ENCODE data around the gene HOXC5. TPM values are rescaled to one million over a fixed set of nuclear protein-coding genes. Genes with fewer than 3 reads are reported as not detected.

HOXC5 gene
- total and polyA plus RNA-seq, 4 donors = 3.8 to 3.9 TPM; not detected in 2

- DNase-seq (peak; percentile 45 to 87), ATAC-seq (ENCODE audit: low FRiP score) (peak; percentile 62)
- H3K27me3 ChIP-seq (ENCODE audit: control insufficient read depth in 1 of 2, insufficient read depth in 2 of 2, low read length in 1 of 2) = no peaks in the 10 kb centered on the region
- no peak overlapping the region for H3K4me3 ChIP-seq (ENCODE audit: low read length in 2 of 2)
- no peaks in the 10 kb centered on the region for H3K9me3 ChIP-seq (ENCODE audit: control insufficient read depth, low read length)
- WGBS, 2 donors = 52 to 64% methylated on average over 28 to 31 of the region's 31 CpGs
- H3K27ac ChIP-seq (ENCODE audit: low read depth in 1 of 2, low read length in 2 of 2) = no peak overlapping the region
- intact Hi-C loops (cut with DNase I) = loop anchor here in 1 of 2 donors (5.0 kb wide), 1 partner anchor 202 kb away; no protein-coding TSS in a partner anchor
- H3K36me3 ChIP-seq (ENCODE audit: control insufficient read depth in 1 of 2, insufficient read depth in 2 of 2, low read length in 1 of 2) = no peaks in the 10 kb centered on the region
- no peaks in the 10 kb centered on the region for H3K4me1 ChIP-seq (ENCODE audit: control insufficient read depth in 1 of 2, insufficient read depth in 2 of 2, low read length in 2 of 2)
Measured at GRCh38 chr12:54004841-54005530, 27.9 kb upstream of the HOXC5 start.

- no peak overlapping the region for H3K27ac ChIP-seq (ENCODE audit: low read depth in 1 of 2, low read length in 2 of 2)
- H3K4me3 ChIP-seq (ENCODE audit: low read length in 2 of 2) = no peak overlapping the region
- ATAC-seq (ENCODE audit: low FRiP score) (no peak), DNase-seq (peak; percentile 41 to 80)
- H3K36me3 ChIP-seq (ENCODE audit: control insufficient read depth in 1 of 2, insufficient read depth in 2 of 2, low read length in 1 of 2) = no peaks in the 10 kb centered on the region
- no peaks in the 10 kb centered on the region for H3K9me3 ChIP-seq (ENCODE audit: control insufficient read depth, low read length)
- no peaks in the 10 kb centered on the region for H3K4me1 ChIP-seq (ENCODE audit: control insufficient read depth in 1 of 2, insufficient read depth in 2 of 2, low read length in 2 of 2)
- 14 to 16% methylated on average over 26 of the region's 26 CpGs for WGBS, 2 donors
- H3K27me3 ChIP-seq (ENCODE audit: control insufficient read depth in 1 of 2, insufficient read depth in 2 of 2, low read length in 1 of 2) = no peaks in the 10 kb centered on the region
- intact Hi-C loops (cut with DNase I) = loop anchor here in 1 of 2 donors (5.0 kb wide), 1 partner anchor 202 kb away; no protein-coding TSS in a partner anchor
Measured at GRCh38 chr12:54005531-54005852, 27.4 kb upstream of the HOXC5 start.

- ATAC-seq (ENCODE audit: low FRiP score) = peak; percentile 92
- no peaks in the 10 kb centered on the region for H3K4me1 ChIP-seq (ENCODE audit: control insufficient read depth in 1 of 2, insufficient read depth in 2 of 2, low read length in 2 of 2)
- no peak overlapping the region for H3K4me3 ChIP-seq (ENCODE audit: low read length in 2 of 2)
- WGBS, 2 donors = 21 to 24% methylated on average over 39 of the region's 39 CpGs
- peak; percentile 89 to 98 for DNase-seq
- intact Hi-C loops (cut with DNase I) = loop anchor here (1.0 to 5.0 kb wide), 2 partner anchors 195 to 201 kb away; no protein-coding TSS in a partner anchor
- no peaks in the 10 kb centered on the region for H3K36me3 ChIP-seq (ENCODE audit: control insufficient read depth in 1 of 2, insufficient read depth in 2 of 2, low read length in 1 of 2)
- no peak overlapping the region for H3K27ac ChIP-seq (ENCODE audit: low read depth in 1 of 2, low read length in 2 of 2)
- H3K9me3 ChIP-seq (ENCODE audit: control insufficient read depth, low read length) = no peaks in the 10 kb centered on the region
- no peaks in the 10 kb centered on the region for H3K27me3 ChIP-seq (ENCODE audit: control insufficient read depth in 1 of 2, insufficient read depth in 2 of 2, low read length in 1 of 2)
Measured at GRCh38 chr12:54005853-54006558, 26.8 kb upstream of the HOXC5 start.

GRCh38 chr12:54006559-54007220 lies 26.2 kb upstream of the HOXC5 start:
- Histone ChIP-seq H3K9me3 (ENCODE audit: control insufficient read depth, low read length) (no peaks in the 10 kb centered on the region), H3K27me3 (ENCODE audit: control insufficient read depth in 1 of 2, insufficient read depth in 2 of 2, low read length in 1 of 2) (no peaks in the 10 kb centered on the region), H3K27ac (ENCODE audit: low read depth in 1 of 2, low read length in 2 of 2) (no peak overlapping the region), H3K36me3 (ENCODE audit: control insufficient read depth in 1 of 2, insufficient read depth in 2 of 2, low read length in 1 of 2) (no peaks in the 10 kb centered on the region), H3K4me1 (ENCODE audit: control insufficient read depth in 1 of 2, insufficient read depth in 2 of 2, low read length in 2 of 2) (no peaks in the 10 kb centered on the region), H3K4me3 (ENCODE audit: low read length in 2 of 2) (no peak overlapping the region)
- peak in 1 of 2 donors; percentile 25 for DNase-seq
- ATAC-seq (ENCODE audit: low FRiP score) = no peak
- WGBS, 2 donors = 80 to 87% methylated on average over 22 of the region's 22 CpGs
- intact Hi-C loops (cut with DNase I) = loop anchor here (1.0 to 5.0 kb wide), 2 partner anchors 195 to 201 kb away; no protein-coding TSS in a partner anchor

GRCh38 chr12:54007538-54008259 lies 25.2 kb upstream of the HOXC5 start:
- H3K27me3 ChIP-seq (ENCODE audit: control insufficient read depth in 1 of 2, insufficient read depth in 2 of 2, low read length in 1 of 2) = no peaks in the 10 kb centered on the region
- H3K4me1 ChIP-seq (ENCODE audit: control insufficient read depth in 1 of 2, insufficient read depth in 2 of 2, low read length in 2 of 2) = no peaks in the 10 kb centered on the region
- H3K36me3 ChIP-seq (ENCODE audit: control insufficient read depth in 1 of 2, insufficient read depth in 2 of 2, low read length in 1 of 2) = no peaks in the 10 kb centered on the region
- ATAC-seq (ENCODE audit: low FRiP score) = no peak
- 75 to 78% methylated on average over 2 of the region's 2 CpGs for WGBS, 2 donors
- intact Hi-C loops (cut with DNase I) = loop anchor here in 1 of 2 donors (5.0 kb wide), 1 partner anchor 200 kb away; no protein-coding TSS in a partner anchor
- no peak overlapping the region for H3K4me3 ChIP-seq (ENCODE audit: low read length in 2 of 2)
- peak in 1 of 2 donors; percentile 21 for DNase-seq
- H3K9me3 ChIP-seq (ENCODE audit: control insufficient read depth, low read length) = no peaks in the 10 kb centered on the region
- no peak overlapping the region for H3K27ac ChIP-seq (ENCODE audit: low read depth in 1 of 2, low read length in 2 of 2)

GRCh38 chr12:54008260-54008552 lies 24.6 kb upstream of the HOXC5 start:
- H3K27me3 ChIP-seq (ENCODE audit: control insufficient read depth in 1 of 2, insufficient read depth in 2 of 2, low read length in 1 of 2) = no peaks in the 10 kb centered on the region
- H3K27ac ChIP-seq (ENCODE audit: low read depth in 1 of 2, low read length in 2 of 2) = no peak overlapping the region
- 65 to 70% methylated on average over 2 of the region's 2 CpGs for WGBS, 2 donors
- intact Hi-C loops (cut with DNase I) = loop anchor here in 1 of 2 donors (5.0 kb wide), 1 partner anchor 199 kb away; no protein-coding TSS in a partner anchor
- DNase-seq (peak in 1 of 2 donors; percentile 24), ATAC-seq (ENCODE audit: low FRiP score) (no peak)
- H3K9me3 ChIP-seq (ENCODE audit: control insufficient read depth, low read length) = no peaks in the 10 kb centered on the region
- H3K36me3 ChIP-seq (ENCODE audit: control insufficient read depth in 1 of 2, insufficient read depth in 2 of 2, low read length in 1 of 2) = no peaks in the 10 kb centered on the region
- H3K4me3 ChIP-seq (ENCODE audit: low read length in 2 of 2) = no peak overlapping the region
- no peaks in the 10 kb centered on the region for H3K4me1 ChIP-seq (ENCODE audit: control insufficient read depth in 1 of 2, insufficient read depth in 2 of 2, low read length in 2 of 2)

- WGBS, 2 donors = 6% methylated on average over 49 to 51 of the region's 51 CpGs
- Histone ChIP-seq H3K27me3 (ENCODE audit: control insufficient read depth in 1 of 2, insufficient read depth in 2 of 2, low read length in 1 of 2) (no peaks in the 10 kb centered on the region), H3K4me3 (ENCODE audit: low read length in 2 of 2) (peak overlapping the region; percentile 3 to 36), H3K27ac (ENCODE audit: low read depth in 1 of 2, low read length in 2 of 2) (no peak overlapping the region), H3K36me3 (ENCODE audit: control insufficient read depth in 1 of 2, insufficient read depth in 2 of 2, low read length in 1 of 2) (no peaks in the 10 kb centered on the region), H3K4me1 (ENCODE audit: control insufficient read depth in 1 of 2, insufficient read depth in 2 of 2, low read length in 2 of 2) (no peaks in the 10 kb centered on the region), H3K9me3 (ENCODE audit: control insufficient read depth, low read length) (no peaks in the 10 kb centered on the region)
- intact Hi-C loops (cut with DNase I) = loop anchor here in 1 of 2 donors (5.0 kb wide), 1 partner anchor 198 kb away; no protein-coding TSS in a partner anchor
- peak; percentile 59 to 85 for DNase-seq
- no peak for ATAC-seq (ENCODE audit: low FRiP score)
Measured at GRCh38 chr12:54009171-54010052, 23.4 kb upstream of the HOXC5 start.

Measured in aorta (tissue), 5 donors.